ENCODE measurements around the gene DENND2C.

Gene DENND2C

GRCh38 chr1:114545315-114545714 lies 124.5 kb downstream of the DENND2C start:
- DNase-seq = no peak

- no peak for DNase-seq
Observed at GRCh38 chr1:114540821-114541220, 129.0 kb downstream of the DENND2C start.

GRCh38 chr1:114540272-114540671 lies 129.6 kb downstream of the DENND2C start:
- DNase-seq = no peak

- no peak for DNase-seq
Observed at GRCh38 chr1:114536043-114536442, 133.8 kb downstream of the DENND2C start.

GRCh38 chr1:114535401-114535800 lies 134.4 kb downstream of the DENND2C start:
- no peak for DNase-seq

All from right kidney (tissue), 1 donor.